ENCODE data around the gene CYTL1. TPM values are rescaled to one million over a fixed set of nuclear protein-coding genes. Genes with fewer than 3 reads are reported as not detected.

CYTL1 gene
- total and polyA plus RNA-seq, 2 donors (not counting 3 experiments of a cell fraction or from before 2014, with no cell fraction given), result 4.0 to 36.8 TPM

DNA sequence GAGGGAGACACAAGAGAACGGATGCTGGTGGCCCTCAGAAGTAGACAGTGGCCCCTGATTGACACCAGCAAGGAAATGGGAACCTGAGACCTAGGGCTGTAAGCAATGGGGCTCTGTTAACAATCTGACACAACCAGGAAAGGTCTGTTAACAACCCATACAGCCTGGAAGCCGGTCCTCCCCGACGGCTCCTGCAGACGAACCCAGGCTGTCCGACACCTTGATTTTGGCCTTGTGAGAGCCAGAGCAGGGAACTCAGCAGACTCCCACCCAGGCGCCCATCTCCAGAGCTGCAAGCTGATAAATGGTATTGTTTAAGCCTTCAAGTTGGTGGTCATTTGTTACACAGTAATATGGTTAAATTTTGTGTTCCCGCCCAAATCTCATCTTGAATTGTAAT lies 10.2 kb upstream of the CYTL1 start:
- POLR2A ChIA-PET, result interaction anchor here (0.9 kb wide), 1 partner anchor 9 kb away, joined by 3 read pairs; no protein-coding TSS in a partner anchor
- H3K9me1 ChIP-seq (replicated peaks; ENCODE audit: control insufficient read depth, extremely low read depth, insufficient read depth, low read length), result no peaks in the 10 kb centered on the region

DNA sequence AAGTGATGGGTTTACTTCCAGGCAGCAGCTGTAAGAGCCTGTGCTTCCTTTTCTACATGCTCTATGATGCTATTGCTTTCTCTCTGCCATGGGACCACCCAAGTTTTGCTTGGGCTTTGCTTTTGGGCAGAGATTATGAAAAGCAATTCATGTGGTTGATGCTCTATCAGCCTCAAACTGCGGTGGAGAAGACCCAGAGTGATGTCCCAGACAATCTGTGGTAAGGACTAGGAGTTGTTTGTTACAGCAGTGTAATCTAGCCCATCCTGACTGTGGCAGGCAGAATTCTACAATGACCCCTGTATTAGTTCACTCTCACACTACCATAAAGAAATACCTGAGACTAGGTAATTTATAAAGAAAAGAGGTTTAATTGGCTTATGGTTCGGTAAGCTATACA lies 9.2 kb upstream of the CYTL1 start:
- ChIA-PET CTCF (interaction anchor here (5.9 kb wide), 1 partner anchor 23 kb away, joined by 54 read pairs; the partner anchor contains the start of gene STK32B), POLR2A (no interaction called here)

More for the DNA sequence above, 10.2 kb upstream of the CYTL1 start:
- H3K27me3 ChIP-seq (ENCODE audit: control insufficient read depth in 2 of 2, insufficient read depth in 2 of 2, low read length in 2 of 2), result no peaks in the 10 kb centered on the region
- dilution Hi-C loops (cut with MboI; ENCODE audit: extremely low pct_ligation_motif_present, low sequenced_read_pairs) (no loop called here), intact Hi-C loops (cut with micrococcal nuclease) (no loop called here)
- no TSS peak for BruUV-seq (replicated peaks)
- H2AFZ ChIP-seq (ENCODE audit: low read depth, low read length), result no peak overlapping the region
- no peak overlapping the region for H3K27ac ChIP-seq (ENCODE audit: insufficient read depth, low read depth, low read length)
- no peak overlapping the region for H3K9ac ChIP-seq (replicated peaks; ENCODE audit: extremely low read depth, insufficient read depth, low read length)
- H3K79me2 ChIP-seq (ENCODE audit: control insufficient read depth, insufficient read depth, low read length), result no peaks in the 10 kb centered on the region
- no peak overlapping the region for H3K4me3 ChIP-seq (replicated peaks in 1 of 3; ENCODE audit: insufficient read depth in 1 of 3, low read depth in 1 of 3, low read length in 3 of 3)
- H3K4me1 ChIP-seq (ENCODE audit: control insufficient read depth, extremely low read depth, insufficient read depth, low read length), result peaks cover 42% of the 10 kb centered on the region
- no peaks in the 10 kb centered on the region for H3K9me3 ChIP-seq (replicated peaks; ENCODE audit: control insufficient read depth, insufficient read depth, low read length)
- FAIRE-seq (no peak), DNase-seq (ENCODE audit: low read depth, low spot score) (no peak)
- CTCF ChIA-PET, result interaction anchor here (1.6 to 5.9 kb wide), 2 partner anchors 14 to 22 kb away, joined by 7 to 54 read pairs; partner anchors contain the start of gene STK32B
- H3K4me2 ChIP-seq (ENCODE audit: insufficient read depth, low read length), result no peak overlapping the region
- H4K20me1 ChIP-seq (replicated peaks; ENCODE audit: control insufficient read depth, extremely low read depth, insufficient read depth, low read length), result no peaks in the 10 kb centered on the region
- TF ChIP-seq JUN (IDR thresholded peaks at IDR 0.05; ENCODE audit: borderline replicate concordance, insufficient read depth, insufficient read length, low read depth) (no peak), EZH2 (IDR thresholded peaks at IDR 0.05; ENCODE audit: borderline replicate concordance, low read depth, low read length, severe bottlenecking) (no peak), POLR2AphosphoS5 (IDR thresholded peaks at IDR 0.05; ENCODE audit: insufficient read depth, low read depth, low read length) (no peak), MYC (IDR thresholded peaks at IDR 0.05; ENCODE audit: low read depth, low read length) (no peak), GATA2 (IDR thresholded peaks at IDR 0.05; ENCODE audit: insufficient read depth, insufficient read length, low read depth, low read length) (no peak)
- TF ChIP-seq, protein P1, sequence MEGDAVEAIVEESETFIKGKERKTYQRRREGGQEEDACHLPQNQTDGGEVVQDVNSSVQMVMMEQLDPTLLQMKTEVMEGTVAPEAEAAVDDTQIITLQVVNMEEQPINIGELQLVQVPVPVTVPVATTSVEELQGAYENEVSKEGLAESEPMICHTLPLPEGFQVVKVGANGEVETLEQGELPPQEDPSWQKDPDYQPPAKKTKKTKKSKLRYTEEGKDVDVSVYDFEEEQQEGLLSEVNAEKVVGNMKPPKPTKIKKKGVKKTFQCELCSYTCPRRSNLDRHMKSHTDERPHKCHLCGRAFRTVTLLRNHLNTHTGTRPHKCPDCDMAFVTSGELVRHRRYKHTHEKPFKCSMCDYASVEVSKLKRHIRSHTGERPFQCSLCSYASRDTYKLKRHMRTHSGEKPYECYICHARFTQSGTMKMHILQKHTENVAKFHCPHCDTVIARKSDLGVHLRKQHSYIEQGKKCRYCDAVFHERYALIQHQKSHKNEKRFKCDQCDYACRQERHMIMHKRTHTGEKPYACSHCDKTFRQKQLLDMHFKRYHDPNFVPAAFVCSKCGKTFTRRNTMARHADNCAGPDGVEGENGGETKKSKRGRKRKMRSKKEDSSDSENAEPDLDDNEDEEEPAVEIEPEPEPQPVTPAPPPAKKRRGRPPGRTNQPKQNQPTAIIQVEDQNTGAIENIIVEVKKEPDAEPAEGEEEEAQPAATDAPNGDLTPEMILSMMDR (IDR thresholded peaks at IDR 0.05; ENCODE audit: extremely low read depth in 1 of 2, insufficient read depth in 1 of 2, low read depth in 1 of 2, low read length in 2 of 2), result no peak
- H3K36me3 ChIP-seq (ENCODE audit: control insufficient read depth in 2 of 2, extremely low read depth in 1 of 2, insufficient read depth in 2 of 2, low read length in 2 of 2), result no peaks in the 10 kb centered on the region

More for the DNA sequence above, 9.2 kb upstream of the CYTL1 start:
- H3K27ac ChIP-seq (ENCODE audit: insufficient read depth, low read depth, low read length), result no peak overlapping the region
- H3K4me3 ChIP-seq (replicated peaks in 1 of 3; ENCODE audit: insufficient read depth in 1 of 3, low read depth in 1 of 3, low read length in 3 of 3), result no peak overlapping the region
- dilution Hi-C loops (cut with MboI; ENCODE audit: extremely low pct_ligation_motif_present, low sequenced_read_pairs), result no loop called here
- H3K79me2 ChIP-seq (ENCODE audit: control insufficient read depth, insufficient read depth, low read length), result no peaks in the 10 kb centered on the region
- H2AFZ ChIP-seq (ENCODE audit: low read depth, low read length), result no peak overlapping the region
- no peak overlapping the region for H3K9ac ChIP-seq (replicated peaks; ENCODE audit: extremely low read depth, insufficient read depth, low read length)
- no peaks in the 10 kb centered on the region for H3K36me3 ChIP-seq (ENCODE audit: control insufficient read depth in 2 of 2, extremely low read depth in 1 of 2, insufficient read depth in 2 of 2, low read length in 2 of 2)
- H4K20me1 ChIP-seq (replicated peaks; ENCODE audit: control insufficient read depth, extremely low read depth, insufficient read depth, low read length), result no peaks in the 10 kb centered on the region
- DNase-seq (ENCODE audit: low read depth, low spot score) (no peak), FAIRE-seq (no peak)
- H3K27me3 ChIP-seq (ENCODE audit: control insufficient read depth in 2 of 2, insufficient read depth in 2 of 2, low read length in 2 of 2), result no peaks in the 10 kb centered on the region
- no peaks in the 10 kb centered on the region for H3K9me1 ChIP-seq (replicated peaks; ENCODE audit: control insufficient read depth, extremely low read depth, insufficient read depth, low read length)
- no peaks in the 10 kb centered on the region for H3K9me3 ChIP-seq (replicated peaks; ENCODE audit: control insufficient read depth, insufficient read depth, low read length)
- no TSS peak for BruUV-seq (replicated peaks)
- no peak overlapping the region for H3K4me2 ChIP-seq (ENCODE audit: insufficient read depth, low read length)
- H3K4me1 ChIP-seq (ENCODE audit: control insufficient read depth, extremely low read depth, insufficient read depth, low read length), result peaks cover 32% of the 10 kb centered on the region
- no peak for TF ChIP-seq FOS (IDR thresholded peaks at IDR 0.05; ENCODE audit: borderline replicate concordance, insufficient read depth, low read length)
- no peak for TF ChIP-seq JUN (IDR thresholded peaks at IDR 0.05; ENCODE audit: borderline replicate concordance, insufficient read depth, insufficient read length, low read depth)
- TF ChIP-seq GATA2 (IDR thresholded peaks at IDR 0.05; ENCODE audit: insufficient read depth, insufficient read length, low read depth, low read length), result no peak
- TF ChIP-seq POLR2A (IDR thresholded peaks at IDR 0.05; ENCODE audit: low read depth, low read length), result no peak
- TF ChIP-seq, protein P1 (IDR thresholded peaks at IDR 0.05; ENCODE audit: extremely low read depth in 1 of 2, insufficient read depth in 1 of 2, low read depth in 1 of 2, low read length in 2 of 2), result no peak
- intact Hi-C loops (cut with micrococcal nuclease), result no loop called here
